ENCODE data around the gene KLHDC4.
A peak's percentile ranks its signal among the peaks of the same experiment; 100 is the strongest.
"Not testable (repeated sequence)": the region's sequence is repeated elsewhere in the genome, so short reads cannot be mapped to it uniquely, and the experiment has no call there.

The KLHDC4 gene

GRCh38 chr16:87723226-87723623, 42.6 kb downstream of the KLHDC4 start:
- DNase-seq (ENCODE audit: insufficient read length, low spot score) (peak; percentile 42), FAIRE-seq (no peak)
- no peak for TF ChIP-seq POLR2A (IDR thresholded peaks at IDR 0.05; ENCODE audit: low read depth, low read length)

DNA sequence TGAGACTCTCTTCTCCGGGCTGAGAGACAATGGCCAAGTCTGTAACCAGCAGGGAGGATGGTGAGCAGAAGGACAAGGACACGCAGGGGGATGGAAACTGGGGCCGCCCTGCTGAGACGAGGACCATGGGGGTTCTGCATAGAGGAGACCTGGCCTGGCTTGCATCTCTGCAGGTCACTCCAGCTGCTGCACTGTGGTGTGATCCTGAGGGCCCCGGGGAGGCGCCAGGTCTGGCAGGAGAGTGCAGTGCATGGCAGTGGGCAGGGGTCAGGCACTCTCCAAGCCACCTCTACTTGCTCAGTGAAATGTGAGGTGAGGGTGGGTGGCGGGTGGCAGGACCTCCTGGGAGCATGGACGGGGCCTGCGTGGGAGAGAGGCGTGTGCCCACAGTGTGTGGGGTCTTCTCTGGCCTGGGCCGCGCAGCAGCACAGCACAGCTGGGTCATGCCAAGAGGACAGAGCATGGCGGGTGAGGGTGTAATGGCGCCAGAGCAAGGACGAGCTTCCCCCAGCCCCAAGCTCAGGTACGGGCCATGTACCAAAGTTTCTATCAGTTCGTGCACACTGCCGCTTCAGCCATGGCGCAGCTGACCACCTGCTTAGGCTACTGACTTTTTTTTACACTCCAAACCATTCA, 43.1 kb downstream of the KLHDC4 start:
- no peak for DNase-seq (ENCODE audit: insufficient read length, low spot score)
- FAIRE-seq = no peak
- TF ChIP-seq POLR2A (IDR thresholded peaks at IDR 0.05; ENCODE audit: low read depth, low read length) = no peak

- no peak for TF ChIP-seq POLR2A (IDR thresholded peaks at IDR 0.05; ENCODE audit: low read depth, low read length)
- no peak for FAIRE-seq
Measured at GRCh38 chr16:87721622-87722585, 43.9 kb downstream of the KLHDC4 start.

DNA sequence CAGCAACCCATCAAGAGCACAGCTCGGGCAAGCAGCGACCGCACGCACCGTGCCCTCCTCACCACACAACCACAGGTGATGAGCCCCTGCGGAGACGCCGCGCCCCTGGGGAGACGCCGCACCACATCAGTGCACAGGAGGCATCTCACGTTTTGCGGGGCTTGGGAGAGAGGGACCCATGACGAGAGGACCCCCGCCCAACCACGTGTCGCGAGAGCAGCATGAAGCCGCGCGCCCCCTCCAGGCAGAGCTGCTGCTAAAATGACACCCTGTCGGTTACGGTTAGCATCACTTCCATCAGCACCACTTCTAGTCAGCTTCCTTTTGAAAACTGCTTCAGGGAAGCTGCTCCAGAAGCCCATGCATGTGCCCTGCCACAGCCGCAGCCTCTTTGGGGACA, 45.3 kb downstream of the KLHDC4 start:
- FAIRE-seq (no peak), DNase-seq (ENCODE audit: insufficient read length, low spot score) (no peak)
- TF ChIP-seq POLR2A (IDR thresholded peaks at IDR 0.05; ENCODE audit: low read depth, low read length) = no peak

More at GRCh38 chr16:87721622-87722585, 43.9 kb downstream of the KLHDC4 start:
- no peak for DNase-seq (ENCODE audit: insufficient read length, low spot score)

DNA sequence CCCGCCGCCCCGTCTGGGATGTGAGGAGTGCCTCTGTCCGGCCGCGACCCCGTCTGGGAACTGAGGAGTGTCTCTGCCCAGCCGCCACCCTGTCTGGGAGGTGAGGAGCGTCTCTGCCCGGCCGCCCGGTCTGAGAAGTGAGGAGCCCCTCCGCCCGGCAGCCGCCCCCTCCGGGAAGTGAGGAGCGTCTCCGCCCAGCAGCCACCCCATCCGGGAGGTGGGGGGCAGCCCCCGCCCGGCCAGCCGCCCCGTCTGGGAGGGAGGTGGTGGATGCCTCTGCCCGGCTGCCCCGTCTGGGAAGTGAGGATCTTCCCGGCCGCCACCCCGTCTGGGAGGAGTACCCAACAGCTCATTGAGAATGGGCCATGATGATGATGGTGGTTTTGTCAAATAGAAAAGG, 47.0 kb downstream of the KLHDC4 start:
- not testable (repeated sequence) for FAIRE-seq; DNase-seq (ENCODE audit: insufficient read length, low spot score)

GRCh38 chr16:87715658-87716057, 50.1 kb downstream of the KLHDC4 start:
- TF ChIP-seq POLR2A (IDR thresholded peaks at IDR 0.05; ENCODE audit: low read depth, low read length) = no peak
- DNase-seq (ENCODE audit: insufficient read length, low spot score) (no peak), FAIRE-seq (no peak)

GRCh38 chr16:87715231-87715630, 50.6 kb downstream of the KLHDC4 start:
- DNase-seq (ENCODE audit: insufficient read length, low spot score) (no peak), FAIRE-seq (no peak)
- TF ChIP-seq POLR2A (IDR thresholded peaks at IDR 0.05; ENCODE audit: low read depth, low read length) = no peak

GRCh38 chr16:87713451-87714229, 52.1 kb downstream of the KLHDC4 start:
- FAIRE-seq = no peak
- TF ChIP-seq POLR2A (IDR thresholded peaks at IDR 0.05; ENCODE audit: low read depth, low read length) = no peak
- DNase-seq (ENCODE audit: insufficient read length, low spot score) = no peak

DNA sequence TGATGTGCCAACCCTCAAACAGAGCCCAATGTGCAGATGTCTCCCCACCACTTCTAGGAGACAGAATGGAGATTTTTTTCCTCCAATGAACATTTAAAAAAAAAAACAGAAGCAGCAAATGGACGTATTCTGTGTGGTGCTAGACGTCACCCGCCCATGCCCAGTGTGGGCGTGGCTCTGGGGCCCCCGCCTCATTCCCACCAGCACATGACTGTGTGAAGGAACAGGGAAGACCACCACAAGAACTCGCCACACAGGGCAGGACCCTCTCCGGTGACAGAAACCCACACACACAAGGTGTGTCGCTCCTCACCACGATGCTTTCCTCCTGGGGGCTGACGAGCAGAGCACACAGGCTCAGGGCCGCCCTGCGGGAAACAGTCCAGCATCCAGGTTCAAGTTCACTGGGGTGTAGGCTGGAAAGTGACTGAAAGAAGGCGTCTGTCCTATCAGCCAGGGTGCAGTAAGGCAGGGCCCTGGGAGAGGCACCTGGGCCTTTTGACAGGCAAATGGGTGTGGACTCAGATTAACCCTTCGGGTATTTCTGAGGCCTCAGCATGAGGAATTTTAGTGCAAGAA, 53.5 kb downstream of the KLHDC4 start:
- FAIRE-seq (no peak), DNase-seq (ENCODE audit: insufficient read length, low spot score) (no peak)
- TF ChIP-seq POLR2A (IDR thresholded peaks at IDR 0.05; ENCODE audit: low read depth, low read length) = no peak

- no peak for DNase-seq (ENCODE audit: insufficient read length, low spot score)
- FAIRE-seq = no peak
- TF ChIP-seq POLR2A (IDR thresholded peaks at IDR 0.05; ENCODE audit: low read depth, low read length) = no peak
Measured at GRCh38 chr16:87710887-87711286, 54.9 kb downstream of the KLHDC4 start.

- TF ChIP-seq POLR2A (IDR thresholded peaks at IDR 0.05; ENCODE audit: low read depth, low read length) = no peak
- DNase-seq (ENCODE audit: insufficient read length, low spot score) (no peak), FAIRE-seq (no peak)
Measured at GRCh38 chr16:87709677-87710076, 56.1 kb downstream of the KLHDC4 start.

GRCh38 chr16:87708881-87709638, 56.7 kb downstream of the KLHDC4 start:
- no peak for DNase-seq (ENCODE audit: insufficient read length, low spot score)
- no peak for FAIRE-seq
- no peak for TF ChIP-seq POLR2A (IDR thresholded peaks at IDR 0.05; ENCODE audit: low read depth, low read length)
